Measurements from ENCODE around the gene DHX35.

- TF ChIP-seq POLR2A (IDR thresholded peaks at IDR 0.05; ENCODE audit: extremely low read depth, insufficient read length) (no peak), CTCF (IDR thresholded peaks at IDR 0.05; ENCODE audit: low read depth, low read length) (no peak), MAX (IDR thresholded peaks at IDR 0.05; ENCODE audit: low read depth, low read length) (no peak), MYC (IDR thresholded peaks at IDR 0.05; ENCODE audit: low read depth, low read length) (no peak)
Observed at GRCh38 chr20:39067526-39068216, 105.5 kb downstream of the DHX35 start.

Measured in NB4 (cell line).